ENCODE measurements around the gene BRSK2. TPM values are rescaled to one million over a fixed set of nuclear protein-coding genes. Genes with fewer than 3 reads are reported as not detected.

BRSK2 gene
- total RNA-seq, 5 donors from 2014 or later (not counting 1 experiment from before 2014, with no cell fraction given), result 0.54 to 1.5 (median 0.95) TPM

GRCh38 chr11:1349327-1350041 lies 40.2 kb upstream of the BRSK2 start:
- ChIA-PET CTCF (no interaction called here), POLR2A (no interaction called here)
- Histone ChIP-seq H3K4me1 (ENCODE audit: control insufficient read depth in 1 of 2, extremely low read depth in 1 of 2, insufficient read depth in 2 of 2, low read length in 2 of 2) (no peaks in the 10 kb centered on the region), H3K27ac (ENCODE audit: low read length) (no peak overlapping the region), H3K27me3 (replicated peaks in 1 of 2; ENCODE audit: control insufficient read depth in 2 of 2, extremely low read depth in 1 of 2, insufficient read depth in 2 of 2, low read length in 1 of 2) (peaks cover 0 to 15% of the 10 kb centered on the region in 2 experiments), H3K9me3 (no peaks in the 10 kb centered on the region), H3K36me3 (ENCODE audit: control insufficient read depth in 2 of 2, extremely low read depth in 1 of 2, insufficient read depth in 1 of 2, low read length in 1 of 2) (no peaks in the 10 kb centered on the region), H3K4me3 (ENCODE audit: control insufficient read depth in 1 of 2, extremely low read depth in 1 of 2, low read length in 1 of 2) (no peak overlapping the region)
- Mint-ChIP-seq H3K36me3 (no peaks in the 10 kb centered on the region), H3K4me1 (no peaks in the 10 kb centered on the region), H3K27ac (no peak overlapping the region), H3K27me3 (no peaks in the 10 kb centered on the region), H3K9me3 (no peaks in the 10 kb centered on the region), H3K4me3 (no peak overlapping the region)
- ATAC-seq (replicated peaks in 1 of 4) (no peak), DNase-seq (no peak)
- WGBS (ENCODE audit: insufficient coverage), result 84% methylated on average over 29 of the region's 29 CpGs

DNA sequence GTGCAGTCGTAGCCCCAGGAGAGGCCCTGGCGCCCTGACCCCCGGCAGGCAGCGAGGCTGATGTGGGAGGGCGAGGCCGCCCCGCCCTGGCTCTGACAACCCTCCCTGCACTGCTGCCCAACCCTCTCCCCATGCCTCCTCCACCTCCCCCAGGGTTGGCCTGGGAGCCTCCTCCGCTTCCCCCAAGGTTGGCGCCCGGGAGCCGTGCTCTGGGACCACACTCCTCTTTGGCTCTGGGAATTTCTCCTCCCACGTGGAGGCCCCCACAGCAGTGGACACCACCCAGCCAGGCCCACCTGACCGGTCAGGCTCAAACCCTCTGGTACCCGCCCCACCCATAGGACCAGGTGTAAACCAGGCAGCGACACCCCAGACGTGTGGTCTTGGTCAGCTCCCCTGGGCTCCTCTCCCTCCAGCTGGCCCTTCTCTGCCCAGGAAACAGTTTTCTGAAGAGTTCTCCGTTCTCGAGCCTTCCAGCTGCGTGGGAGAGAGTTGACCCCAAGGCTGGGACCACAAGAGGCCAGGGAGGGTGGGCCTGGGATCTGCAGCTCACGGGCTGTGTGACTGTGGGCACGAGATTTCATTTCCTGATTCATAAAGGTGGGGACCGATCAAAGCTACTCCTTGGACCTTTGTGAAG lies 39.5 kb upstream of the BRSK2 start:
- no peak overlapping the region for H3K27ac ChIP-seq (ENCODE audit: low read length)
- no peaks in the 10 kb centered on the region for H3K4me1 Mint-ChIP-seq
- DNase-seq (no peak), ATAC-seq (replicated peaks in 1 of 4) (no peak)
- H3K27ac Mint-ChIP-seq, result no peak overlapping the region
- no peaks in the 10 kb centered on the region for H3K4me1 ChIP-seq (ENCODE audit: control insufficient read depth in 1 of 2, extremely low read depth in 1 of 2, insufficient read depth in 2 of 2, low read length in 2 of 2)
- no peaks in the 10 kb centered on the region for H3K9me3 Mint-ChIP-seq
- H3K27me3 ChIP-seq (replicated peaks in 1 of 2; ENCODE audit: control insufficient read depth in 2 of 2, extremely low read depth in 1 of 2, insufficient read depth in 2 of 2, low read length in 1 of 2), result peaks cover 0 to 16% of the 10 kb centered on the region in 2 experiments
- no peaks in the 10 kb centered on the region for H3K9me3 ChIP-seq
- H3K36me3 Mint-ChIP-seq, result no peaks in the 10 kb centered on the region
- CTCF ChIA-PET, result no interaction called here
- POLR2A ChIA-PET, result interaction anchor here (0.5 to 0.6 kb wide), 2 partner anchors 269 to 918 kb away, joined by 3 to 4 read pairs; no protein-coding TSS in a partner anchor
- H3K27me3 Mint-ChIP-seq, result peaks cover 3 to 5% of the 10 kb centered on the region in 2 donors
- no peak overlapping the region for H3K4me3 Mint-ChIP-seq
- 80% methylated on average over 20 of the region's 22 CpGs for WGBS (ENCODE audit: insufficient coverage)
- H3K36me3 ChIP-seq (ENCODE audit: control insufficient read depth in 2 of 2, extremely low read depth in 1 of 2, insufficient read depth in 1 of 2, low read length in 1 of 2), result no peaks in the 10 kb centered on the region
- H3K4me3 ChIP-seq (ENCODE audit: control insufficient read depth in 1 of 2, extremely low read depth in 1 of 2, low read length in 1 of 2), result no peak overlapping the region

DNA sequence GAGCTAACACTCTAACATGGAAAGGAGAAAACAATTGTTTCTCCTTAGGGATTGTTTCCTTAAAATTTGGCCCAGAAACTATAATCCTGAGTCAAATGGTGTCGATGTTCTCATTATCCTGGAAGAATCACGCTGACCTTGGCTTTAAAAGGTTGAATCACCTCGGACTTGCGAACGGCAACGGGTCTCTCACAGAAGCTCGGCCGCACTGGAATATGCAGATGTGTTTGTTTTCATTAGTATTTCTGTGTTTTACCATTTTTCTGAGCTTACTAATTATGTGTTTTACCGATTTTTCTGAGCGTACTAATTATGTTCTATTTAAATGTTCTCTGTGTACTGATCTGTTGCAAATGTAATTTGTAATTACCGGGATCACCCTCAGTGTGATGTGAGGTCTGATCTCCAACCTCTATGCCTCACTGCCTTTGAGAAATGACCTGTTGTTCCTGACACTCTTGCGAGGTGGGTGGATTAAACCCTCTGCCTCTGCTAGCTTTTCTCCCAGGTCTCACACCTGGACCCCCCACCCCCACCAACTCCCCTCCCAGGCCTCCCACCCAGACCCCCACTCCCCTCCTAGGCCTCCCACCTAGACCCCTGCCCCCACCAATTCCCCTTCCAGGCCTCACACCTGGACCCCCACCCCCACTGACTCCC lies 38.3 kb upstream of the BRSK2 start:
- Histone ChIP-seq H3K4me3 (ENCODE audit: control insufficient read depth in 1 of 2, extremely low read depth in 1 of 2, low read length in 1 of 2) (no peak overlapping the region), H3K36me3 (ENCODE audit: control insufficient read depth in 2 of 2, extremely low read depth in 1 of 2, insufficient read depth in 1 of 2, low read length in 1 of 2) (no peaks in the 10 kb centered on the region), H3K4me1 (ENCODE audit: control insufficient read depth in 1 of 2, extremely low read depth in 1 of 2, insufficient read depth in 2 of 2, low read length in 2 of 2) (no peaks in the 10 kb centered on the region), H3K27ac (ENCODE audit: low read length) (no peak overlapping the region), H3K9me3 (no peaks in the 10 kb centered on the region), H3K27me3 (replicated peaks in 1 of 2; ENCODE audit: control insufficient read depth in 2 of 2, extremely low read depth in 1 of 2, insufficient read depth in 2 of 2, low read length in 1 of 2) (peaks cover 0 to 16% of the 10 kb centered on the region in 2 experiments)
- no peaks in the 10 kb centered on the region for H3K4me1 Mint-ChIP-seq
- ChIA-PET CTCF (no interaction called here), POLR2A (no interaction called here)
- H3K27ac Mint-ChIP-seq, result no peak overlapping the region
- H3K36me3 Mint-ChIP-seq, result no peaks in the 10 kb centered on the region
- WGBS (ENCODE audit: insufficient coverage), result 83% methylated on average over 7 of the region's 12 CpGs
- H3K4me3 Mint-ChIP-seq, result no peak overlapping the region
- peaks cover 9 to 10% of the 10 kb centered on the region in 2 donors for H3K27me3 Mint-ChIP-seq
- ATAC-seq (replicated peaks in 1 of 4) (no peak), DNase-seq (no peak)
- no peaks in the 10 kb centered on the region for H3K9me3 Mint-ChIP-seq

- no peaks in the 10 kb centered on the region for H3K9me3 ChIP-seq
- ChIA-PET POLR2A (interaction anchor here in 1 of 2 donors (0.6 kb wide), 1 partner anchor 11 kb away, joined by 3 read pairs; no protein-coding TSS in a partner anchor), CTCF (no interaction called here)
- DNase-seq (no peak), ATAC-seq (replicated peaks in 1 of 4) (no peak)
- H3K27ac ChIP-seq (ENCODE audit: low read length), result no peak overlapping the region
- Mint-ChIP-seq H3K27me3 (peaks cover 15 to 17% of the 10 kb centered on the region in 2 donors), H3K27ac (no peak overlapping the region), H3K36me3 (no peaks in the 10 kb centered on the region), H3K9me3 (no peaks in the 10 kb centered on the region), H3K4me3 (no peak overlapping the region), H3K4me1 (no peaks in the 10 kb centered on the region)
- H3K4me1 ChIP-seq (ENCODE audit: control insufficient read depth in 1 of 2, extremely low read depth in 1 of 2, insufficient read depth in 2 of 2, low read length in 2 of 2), result no peaks in the 10 kb centered on the region
- H3K36me3 ChIP-seq (ENCODE audit: control insufficient read depth in 2 of 2, extremely low read depth in 1 of 2, insufficient read depth in 1 of 2, low read length in 1 of 2), result no peaks in the 10 kb centered on the region
- H3K4me3 ChIP-seq (ENCODE audit: control insufficient read depth in 1 of 2, extremely low read depth in 1 of 2, low read length in 1 of 2), result no peak overlapping the region
- peaks cover 0 to 16% of the 10 kb centered on the region in 2 experiments for H3K27me3 ChIP-seq (replicated peaks in 1 of 2; ENCODE audit: control insufficient read depth in 2 of 2, extremely low read depth in 1 of 2, insufficient read depth in 2 of 2, low read length in 1 of 2)
- 68% methylated on average over 5 of the region's 8 CpGs for WGBS (ENCODE audit: insufficient coverage)
Observed at GRCh38 chr11:1352696-1353382, 36.9 kb upstream of the BRSK2 start.

DNA sequence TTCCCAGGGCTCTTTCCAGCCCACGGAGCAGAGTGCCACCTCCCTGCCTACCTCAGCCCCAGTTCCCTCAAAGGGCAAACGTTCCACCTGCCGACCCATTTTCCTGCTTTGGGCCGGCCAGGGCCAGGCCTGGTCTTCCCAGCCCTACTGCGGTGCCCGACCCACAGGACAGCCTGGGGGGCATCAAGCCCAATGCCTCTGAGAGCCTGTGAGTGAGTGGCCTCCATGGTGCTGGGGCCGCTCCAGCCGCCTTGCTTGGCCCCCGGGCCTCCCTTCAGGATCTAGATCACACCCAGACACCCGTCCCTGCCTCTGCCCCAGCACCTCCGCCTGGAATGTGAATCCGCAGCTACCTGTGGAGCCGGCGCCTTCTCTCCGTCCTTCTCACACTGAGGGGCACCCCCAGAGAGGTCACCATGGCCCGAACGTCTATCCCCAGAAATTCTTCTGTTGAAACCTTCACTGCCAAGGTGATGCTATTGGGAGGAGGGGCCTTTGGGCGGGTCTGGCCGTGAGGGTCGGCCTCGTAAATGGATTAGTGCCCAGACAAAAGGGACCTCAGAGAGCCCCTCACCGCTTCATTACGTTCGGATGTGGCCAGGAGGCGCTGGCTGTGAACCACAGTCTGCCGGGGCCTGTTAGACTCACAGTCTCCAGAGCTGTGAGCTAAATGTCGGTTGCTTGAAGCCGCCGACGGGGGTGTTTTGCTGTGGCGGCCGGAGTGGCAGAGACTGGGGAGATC lies 36.2 kb upstream of the BRSK2 start:
- ChIA-PET POLR2A (interaction anchor here in 1 of 2 donors (0.6 kb wide), 1 partner anchor 11 kb away, joined by 3 read pairs; no protein-coding TSS in a partner anchor), CTCF (no interaction called here)
- Histone ChIP-seq H3K36me3 (ENCODE audit: control insufficient read depth in 2 of 2, extremely low read depth in 1 of 2, insufficient read depth in 1 of 2, low read length in 1 of 2) (no peaks in the 10 kb centered on the region), H3K4me3 (ENCODE audit: control insufficient read depth in 1 of 2, extremely low read depth in 1 of 2, low read length in 1 of 2) (no peak overlapping the region), H3K9me3 (no peaks in the 10 kb centered on the region), H3K27ac (ENCODE audit: low read length) (no peak overlapping the region), H3K4me1 (ENCODE audit: control insufficient read depth in 1 of 2, extremely low read depth in 1 of 2, insufficient read depth in 2 of 2, low read length in 2 of 2) (no peaks in the 10 kb centered on the region), H3K27me3 (replicated peaks in 1 of 2; ENCODE audit: control insufficient read depth in 2 of 2, extremely low read depth in 1 of 2, insufficient read depth in 2 of 2, low read length in 1 of 2) (peaks cover 0 to 23% of the 10 kb centered on the region in 2 experiments)
- no peak for ATAC-seq (replicated peaks in 1 of 4)
- 81% methylated on average over 27 of the region's 32 CpGs for WGBS (ENCODE audit: insufficient coverage)
- Mint-ChIP-seq H3K4me1 (no peaks in the 10 kb centered on the region), H3K9me3 (no peaks in the 10 kb centered on the region), H3K27ac (no peak overlapping the region), H3K36me3 (no peaks in the 10 kb centered on the region), H3K4me3 (no peak overlapping the region), H3K27me3 (peaks cover 15 to 20% of the 10 kb centered on the region in 2 donors)
- no peak for DNase-seq
